Liver (tissue), 9 donors: ENCODE measurements around the gene COL27A1. TPM values are rescaled to one million over a fixed set of nuclear protein-coding genes. Genes with fewer than 3 reads are reported as not detected.

ENCODE experiments used
- DNase-seq: peaks from one replicate; pipeline ENCODE4 v3.0.0-alpha.2; 2017; ENCODE audit warnings: low spot score
- H3K27ac ChIP-seq, 2 donors: one replicate each; pipeline ENCODE4 v1.7.0; 2013; ENCODE audit warnings: inconsistent platforms in 2 of 2, low read length in 2 of 2, control low read depth in 1 of 2, low read depth in 1 of 2, mild to moderate bottlenecking in 1 of 2
- H3K27me3 ChIP-seq, 4 donors: one replicate each; pipeline versions ENCODE4 v1.6.1 to v1.7.0; 2013; ENCODE audit warnings: low read length in 3 of 4, inconsistent platforms in 1 of 4, mild to moderate bottlenecking in 1 of 4, moderate library complexity in 1 of 4; ENCODE audit not compliant: control insufficient read depth in 4 of 4, insufficient read depth in 4 of 4
- H3K36me3 ChIP-seq, 4 donors: one replicate each; pipeline versions ENCODE4 v1.6.1 to v1.7.0; 2013; ENCODE audit warnings: low read length in 3 of 4, mild to moderate bottlenecking in 3 of 4, low read depth in 1 of 4, moderate library complexity in 1 of 4; ENCODE audit not compliant: control insufficient read depth in 4 of 4, insufficient read depth in 3 of 4
- H3K4me1 ChIP-seq, 4 donors: one replicate each; pipeline versions ENCODE4 v1.6.1 to v1.7.0; 2013; ENCODE audit warnings: low read length in 3 of 4, mild to moderate bottlenecking in 3 of 4, moderate library complexity in 1 of 4; ENCODE audit not compliant: control insufficient read depth in 4 of 4, insufficient read depth in 4 of 4
- H3K4me3 ChIP-seq, 3 donors: one replicate each; pipeline versions ENCODE4 v1.6.1 to v1.7.0; 2013; ENCODE audit warnings: low read length in 3 of 3, control low read depth in 1 of 3, low read depth in 1 of 3, mild to moderate bottlenecking in 1 of 3
- H3K9ac ChIP-seq, 2 donors: one replicate each; pipeline ENCODE4 v1.7.0; 2013; ENCODE audit warnings: low read length in 2 of 2, mild to moderate bottlenecking in 2 of 2, moderate library complexity in 2 of 2, control low read depth in 1 of 2, low read depth in 1 of 2
- H3K9me3 ChIP-seq, 4 donors: one replicate each; pipeline versions ENCODE4 v1.6.1 to v1.7.0; 2013; ENCODE audit warnings: low read length in 3 of 4; ENCODE audit not compliant: control insufficient read depth in 4 of 4
- EGR1 ChIP-seq, 2 donors: IDR thresholded peaks; 2 replicates each; pipeline ENCODE4 v1.6.1; 2016 to 2018; ENCODE audit warnings: antibody characterized with exemption in 2 of 2, low read depth in 2 of 2
- FOXA1 ChIP-seq: IDR thresholded peaks from 2 replicates; pipeline ENCODE4 v1.6.1; 2016; ENCODE audit warnings: antibody characterized with exemption
- FOXA2 ChIP-seq: IDR thresholded peaks from 2 replicates; pipeline ENCODE4 v1.6.1; 2016; ENCODE audit warnings: antibody characterized with exemption
- GABPA ChIP-seq, 2 donors: IDR thresholded peaks in 1 of 2; conservative IDR thresholded peaks in 1 of 2; 2 replicates each; pipeline ENCODE4 v1.6.1; 2016; ENCODE audit warnings: antibody characterized with exemption in 2 of 2, mild to moderate bottlenecking in 1 of 2, moderate library complexity in 1 of 2
- HNF4A ChIP-seq, 2 donors: conservative IDR thresholded peaks; 2 replicates each; pipeline ENCODE4 v1.6.1; 2016; ENCODE audit warnings: antibody characterized with exemption in 2 of 2, mild to moderate bottlenecking in 2 of 2
- HNF4G ChIP-seq: IDR thresholded peaks from 2 replicates; pipeline ENCODE4 v1.6.1; 2016; ENCODE audit warnings: antibody characterized with exemption
- JUND ChIP-seq, 2 donors: IDR thresholded peaks; 2 replicates each; pipeline ENCODE4 v1.6.1; 2016; ENCODE audit warnings: antibody characterized with exemption in 2 of 2
- NR2F2 ChIP-seq: IDR thresholded peaks from 2 replicates; pipeline ENCODE4 v1.6.1; 2016; ENCODE audit warnings: antibody characterized with exemption
- RAD21 ChIP-seq, 2 donors: IDR thresholded peaks; 2 replicates each; pipeline ENCODE4 v1.6.1; 2016; ENCODE audit warnings: antibody characterized with exemption in 2 of 2, mild to moderate bottlenecking in 2 of 2
- RXRA ChIP-seq, 2 donors: IDR thresholded peaks; 2 replicates each; pipeline ENCODE4 v1.6.1; 2017 to 2018; ENCODE audit warnings: antibody characterized with exemption in 2 of 2, mild to moderate bottlenecking in 1 of 2
- SP1 ChIP-seq: IDR thresholded peaks from 2 replicates; pipeline ENCODE4 v1.6.1; 2018; ENCODE audit warnings: antibody characterized with exemption, mild to moderate bottlenecking
- TAF1 ChIP-seq: conservative IDR thresholded peaks from 2 replicates; pipeline ENCODE4 v1.6.1; 2016; ENCODE audit warnings: antibody characterized with exemption, mild to moderate bottlenecking
- YY1 ChIP-seq: IDR thresholded peaks from 2 replicates; pipeline ENCODE4 v1.6.1; 2016; ENCODE audit warnings: antibody characterized with exemption, mild to moderate bottlenecking
- WGBS: extraction: QIAGEN DNeasy Blood & Tissue Kit; methylation state at CpG from one replicate; pipeline ENCODE4 v1.1.7; 2013; 5-methylcytosine and 5-hydroxymethylcytosine counted together
- polyA plus RNA-seq, 2 donors: library from polyadenylated mRNA; stranded (reverse) in 1 of 2; unstranded in 1 of 2; fragments of 200-250 nt in 1 of 2; fragments of >200 nt in 1 of 2; fragmentation: Nextera tagmentation in 1 of 2; extraction: Ambion mirVana in 1 of 2; gene quantifications; one replicate each; pipeline versions ENCODE4 v1.2.1 to v1.2.3, GENCODE V29; 2013 to 2015
- total RNA-seq, 2 donors: library from RNA; depleted of rRNA; stranded (reverse); fragments of >200 nt; gene quantifications; one replicate each; pipeline ENCODE4 v1.2.3, GENCODE V29; 2014
- TF ChIP-seq, protein P1 (sequence below): IDR thresholded peaks from 2 replicates; pipeline ENCODE4 v1.6.1; 2016; ENCODE audit warnings: antibody characterized with exemption
- TF ChIP-seq, protein P2 (sequence below): IDR thresholded peaks from 2 replicates; pipeline ENCODE4 v1.6.1; 2016; ENCODE audit warnings: antibody characterized with exemption
- TF ChIP-seq, protein P3 (sequence below): IDR thresholded peaks from 2 replicates; pipeline ENCODE4 v1.6.1; 2016; ENCODE audit warnings: antibody characterized with exemption
- TF ChIP-seq, protein P4 (sequence below): IDR thresholded peaks from 2 replicates; pipeline ENCODE4 v1.6.1; 2016; ENCODE audit warnings: antibody characterized with exemption, mild to moderate bottlenecking
- TF ChIP-seq, protein P5 (sequence below): fragments of 150-350 bp; IDR thresholded peaks from 2 replicates; pipeline ENCODE4 v1.5.1; 2017; ENCODE audit warnings: improper control_type of control experiment, low read depth, low read length; ENCODE audit not compliant: missing input control
- donor health status: healthy.
- donor health status: healthy.
- donor health status: healthy.
- donor health status: healthy.
- donor health status: healthy.

The COL27A1 gene
- total and polyA plus RNA-seq, 4 donors = 7.0 to 20.4 (median 12.0) TPM

DNA sequence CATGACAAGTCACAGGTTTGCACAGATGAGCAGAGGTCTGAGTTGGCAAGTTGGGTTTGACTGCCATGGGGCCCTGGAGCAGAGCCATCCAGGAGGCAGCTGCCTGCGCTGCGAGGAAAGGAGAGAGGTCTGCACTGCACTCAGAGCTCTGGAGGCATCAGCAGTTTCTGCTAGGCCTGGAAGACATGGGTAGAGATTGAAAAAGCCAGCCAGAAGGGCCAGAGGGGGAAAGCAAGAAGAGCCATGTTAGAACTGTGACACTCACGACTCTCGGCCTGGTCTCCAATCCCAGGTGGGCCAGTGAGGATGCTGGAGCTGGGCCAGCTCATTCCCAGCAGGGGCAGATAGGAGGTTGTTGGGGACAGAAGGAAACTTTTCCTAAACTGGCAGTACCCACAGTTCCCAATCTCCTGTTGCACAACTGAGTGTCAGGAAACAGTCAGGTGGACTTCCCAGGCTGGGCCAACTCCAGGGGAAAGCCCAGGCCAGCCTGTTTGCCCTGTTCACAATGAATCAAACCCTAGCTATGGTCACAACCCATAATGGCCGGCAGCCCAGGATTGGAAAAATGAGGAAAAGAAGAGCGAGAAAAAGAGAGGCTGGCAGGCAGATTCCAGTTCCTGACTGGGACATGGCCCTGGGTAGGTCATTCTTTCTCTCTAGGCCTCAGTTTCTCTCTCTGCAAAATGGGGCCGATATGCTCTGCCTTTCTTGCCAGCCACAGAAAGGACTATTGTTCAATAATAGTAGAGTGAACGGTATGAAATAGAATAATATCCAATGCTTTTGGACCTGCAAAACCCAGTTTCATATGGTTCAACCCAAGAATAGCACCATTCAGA, 159.8 kb downstream of the COL27A1 start:
- Histone ChIP-seq H3K36me3 (peaks cover 0 to 2% (median 0%) of the 10 kb centered on the region in 4 donors), H3K9me3 (no peaks in the 10 kb centered on the region), H3K27ac (peak overlapping the region; percentile 86 to 95), H3K27me3 (no peaks in the 10 kb centered on the region), H3K4me3 (peak overlapping the region; percentile 9 to 37 (median 13)), H3K4me1 (peaks cover 14 to 45% (median 27%) of the 10 kb centered on the region in 4 donors), H3K9ac (peak overlapping the region in 1 of 2 donors; percentile 38)
- WGBS = 48% methylated on average over 8 of the region's 8 CpGs
- TF ChIP-seq EGR1 (IDR thresholded peaks at IDR 0.05; ENCODE audit: low read depth in 2 of 2) (peak; percentile 80 to 97), HNF4A (conservative IDR thresholded peaks at IDR 0.05) (peak; percentile 69 to 84), NR2F2 (no peak), SP1 (peak; percentile 98), FOXA1 (peak; percentile 44), YY1 (peak; percentile 97), TAF1 (peak; percentile 89), RXRA (IDR thresholded peaks at IDR 0.05) (peak; percentile 94 to 97), RAD21 (IDR thresholded peaks at IDR 0.05) (peak; percentile 17 to 35), FOXA2 (no peak), HNF4G (no peak), GABPA (IDR thresholded peaks at IDR 0.05 in 1 of 2, conservative IDR thresholded peaks at IDR 0.05 in 1 of 2) (peak in 1 of 2 donors; percentile 33), JUND (IDR thresholded peaks at IDR 0.05) (peak; percentile 65 to 71)
- TF ChIP-seq, protein P1, sequence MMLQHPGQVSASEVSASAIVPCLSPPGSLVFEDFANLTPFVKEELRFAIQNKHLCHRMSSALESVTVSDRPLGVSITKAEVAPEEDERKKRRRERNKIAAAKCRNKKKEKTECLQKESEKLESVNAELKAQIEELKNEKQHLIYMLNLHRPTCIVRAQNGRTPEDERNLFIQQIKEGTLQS = peak; percentile 82
- TF ChIP-seq, protein P2, sequence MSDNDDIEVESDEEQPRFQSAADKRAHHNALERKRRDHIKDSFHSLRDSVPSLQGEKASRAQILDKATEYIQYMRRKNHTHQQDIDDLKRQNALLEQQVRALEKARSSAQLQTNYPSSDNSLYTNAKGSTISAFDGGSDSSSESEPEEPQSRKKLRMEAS = peak; percentile 100
- TF ChIP-seq, protein P3, sequence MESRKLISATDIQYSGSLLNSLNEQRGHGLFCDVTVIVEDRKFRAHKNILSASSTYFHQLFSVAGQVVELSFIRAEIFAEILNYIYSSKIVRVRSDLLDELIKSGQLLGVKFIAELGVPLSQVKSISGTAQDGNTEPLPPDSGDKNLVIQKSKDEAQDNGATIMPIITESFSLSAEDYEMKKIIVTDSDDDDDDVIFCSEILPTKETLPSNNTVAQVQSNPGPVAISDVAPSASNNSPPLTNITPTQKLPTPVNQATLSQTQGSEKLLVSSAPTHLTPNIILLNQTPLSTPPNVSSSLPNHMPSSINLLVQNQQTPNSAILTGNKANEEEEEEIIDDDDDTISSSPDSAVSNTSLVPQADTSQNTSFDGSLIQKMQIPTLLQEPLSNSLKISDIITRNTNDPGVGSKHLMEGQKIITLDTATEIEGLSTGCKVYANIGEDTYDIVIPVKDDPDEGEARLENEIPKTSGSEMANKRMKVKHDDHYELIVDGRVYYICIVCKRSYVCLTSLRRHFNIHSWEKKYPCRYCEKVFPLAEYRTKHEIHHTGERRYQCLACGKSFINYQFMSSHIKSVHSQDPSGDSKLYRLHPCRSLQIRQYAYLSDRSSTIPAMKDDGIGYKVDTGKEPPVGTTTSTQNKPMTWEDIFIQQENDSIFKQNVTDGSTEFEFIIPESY = peak; percentile 93
- TF ChIP-seq, protein P4, sequence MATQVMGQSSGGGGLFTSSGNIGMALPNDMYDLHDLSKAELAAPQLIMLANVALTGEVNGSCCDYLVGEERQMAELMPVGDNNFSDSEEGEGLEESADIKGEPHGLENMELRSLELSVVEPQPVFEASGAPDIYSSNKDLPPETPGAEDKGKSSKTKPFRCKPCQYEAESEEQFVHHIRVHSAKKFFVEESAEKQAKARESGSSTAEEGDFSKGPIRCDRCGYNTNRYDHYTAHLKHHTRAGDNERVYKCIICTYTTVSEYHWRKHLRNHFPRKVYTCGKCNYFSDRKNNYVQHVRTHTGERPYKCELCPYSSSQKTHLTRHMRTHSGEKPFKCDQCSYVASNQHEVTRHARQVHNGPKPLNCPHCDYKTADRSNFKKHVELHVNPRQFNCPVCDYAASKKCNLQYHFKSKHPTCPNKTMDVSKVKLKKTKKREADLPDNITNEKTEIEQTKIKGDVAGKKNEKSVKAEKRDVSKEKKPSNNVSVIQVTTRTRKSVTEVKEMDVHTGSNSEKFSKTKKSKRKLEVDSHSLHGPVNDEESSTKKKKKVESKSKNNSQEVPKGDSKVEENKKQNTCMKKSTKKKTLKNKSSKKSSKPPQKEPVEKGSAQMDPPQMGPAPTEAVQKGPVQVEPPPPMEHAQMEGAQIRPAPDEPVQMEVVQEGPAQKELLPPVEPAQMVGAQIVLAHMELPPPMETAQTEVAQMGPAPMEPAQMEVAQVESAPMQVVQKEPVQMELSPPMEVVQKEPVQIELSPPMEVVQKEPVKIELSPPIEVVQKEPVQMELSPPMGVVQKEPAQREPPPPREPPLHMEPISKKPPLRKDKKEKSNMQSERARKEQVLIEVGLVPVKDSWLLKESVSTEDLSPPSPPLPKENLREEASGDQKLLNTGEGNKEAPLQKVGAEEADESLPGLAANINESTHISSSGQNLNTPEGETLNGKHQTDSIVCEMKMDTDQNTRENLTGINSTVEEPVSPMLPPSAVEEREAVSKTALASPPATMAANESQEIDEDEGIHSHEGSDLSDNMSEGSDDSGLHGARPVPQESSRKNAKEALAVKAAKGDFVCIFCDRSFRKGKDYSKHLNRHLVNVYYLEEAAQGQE = peak; percentile 81
- TF ChIP-seq, protein P5, sequence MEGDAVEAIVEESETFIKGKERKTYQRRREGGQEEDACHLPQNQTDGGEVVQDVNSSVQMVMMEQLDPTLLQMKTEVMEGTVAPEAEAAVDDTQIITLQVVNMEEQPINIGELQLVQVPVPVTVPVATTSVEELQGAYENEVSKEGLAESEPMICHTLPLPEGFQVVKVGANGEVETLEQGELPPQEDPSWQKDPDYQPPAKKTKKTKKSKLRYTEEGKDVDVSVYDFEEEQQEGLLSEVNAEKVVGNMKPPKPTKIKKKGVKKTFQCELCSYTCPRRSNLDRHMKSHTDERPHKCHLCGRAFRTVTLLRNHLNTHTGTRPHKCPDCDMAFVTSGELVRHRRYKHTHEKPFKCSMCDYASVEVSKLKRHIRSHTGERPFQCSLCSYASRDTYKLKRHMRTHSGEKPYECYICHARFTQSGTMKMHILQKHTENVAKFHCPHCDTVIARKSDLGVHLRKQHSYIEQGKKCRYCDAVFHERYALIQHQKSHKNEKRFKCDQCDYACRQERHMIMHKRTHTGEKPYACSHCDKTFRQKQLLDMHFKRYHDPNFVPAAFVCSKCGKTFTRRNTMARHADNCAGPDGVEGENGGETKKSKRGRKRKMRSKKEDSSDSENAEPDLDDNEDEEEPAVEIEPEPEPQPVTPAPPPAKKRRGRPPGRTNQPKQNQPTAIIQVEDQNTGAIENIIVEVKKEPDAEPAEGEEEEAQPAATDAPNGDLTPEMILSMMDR = no peak
- DNase-seq = peak; percentile 29
